HCT116 (cell line): ENCODE measurements around the gene ALPL. TPM values are rescaled to one million over a fixed set of nuclear protein-coding genes. Genes with fewer than 3 reads are reported as not detected.

Experiments used
- ATAC-seq: fragments of 200-7000 bp; cut with Tn5 transposase; 2 replicates; pipeline ENCODE4 v1.9.1; 2020; ENCODE audit warnings: mild to moderate bottlenecking, moderate library complexity
- BruUV-seq: library from RNA; stranded (reverse); fragments of 400-500 nt; replicated peaks from 2 replicates; lab custom pipeline; 2021; lab: Mats Ljungman, UMichigan
- CTCF ChIA-PET: fragments of 300-600 bp; sonication (Branson Sonifier 250); formaldehyde crosslinking; loops from one replicate; lab custom pipeline; 2021; ENCODE audit warnings: antibody characterized with exemption; lab: Charles Lee
- POLR2A ChIA-PET: fragments of 300-600, 350-600 bp; sonication (Branson Sonifier 250); formaldehyde crosslinking; loops from one replicate; lab custom pipeline; 2021; ENCODE audit warnings: antibody characterized with exemption; lab: Charles Lee
- RAD21 ChIA-PET, 2 experiments: fragments of 300-600 bp; sonication (Branson Sonifier 250); formaldehyde crosslinking; loops; one replicate each; lab custom pipeline; 2023; ENCODE audit warnings: low total read pairs in 2 of 2; ENCODE audit not compliant: uncharacterized antibody in 2 of 2, unreplicated experiment in 2 of 2, low non-redundant PET in 1 of 2; lab: Charles Lee
- DNase-seq: peaks from one replicate; pipeline ENCODE4 v3.0.0-alpha.2; 2010; ENCODE audit warnings: low read depth, low spot score
- H2AFZ ChIP-seq: fragments of 200-600 bp; shearing (Covaris generic), sonication (generic); 2 replicates; pipeline ENCODE4 v1.6.1; 2017; ENCODE audit warnings: low read depth, mixed run types, mixed read lengths, antibody characterized with exemption, low read length; ENCODE audit not compliant: poor library complexity, severe bottlenecking
- H3K27ac ChIP-seq: 2 replicates; pipeline ENCODE4 v1.5.1; 2012; ENCODE audit warnings: low read depth, low read length
- H3K27me3 ChIP-seq: fragments of 200-600 bp; sonication (generic); 2 replicates; pipeline ENCODE4 v1.6.1; 2016; ENCODE audit warnings: mixed run types, low read length, mixed read lengths; ENCODE audit not compliant: insufficient read depth
- H3K36me3 ChIP-seq, 2 experiments: fragments of 200-500 bp in 1 of 2; fragments of 200-600 bp in 1 of 2; sonication (Bioruptor generic) in 1 of 2; sonication (generic) in 1 of 2; 2 replicates each; pipeline versions ENCODE4 v1.5.1 to v1.6.1; 2014 to 2016; ENCODE audit warnings: low read length in 2 of 2, inconsistent platforms in 1 of 2, mixed read lengths in 1 of 2, mixed run types in 1 of 2; ENCODE audit not compliant: insufficient read depth in 2 of 2, control insufficient read depth in 1 of 2
- H3K4me1 ChIP-seq, 2 experiments: fragments of 200-600 bp in 1 of 2; sonication (generic) in 1 of 2; 2 replicates each; pipeline versions ENCODE4 v1.5.1 to v1.6.1; 2012 to 2017; ENCODE audit warnings: low read length in 2 of 2, inconsistent platforms in 1 of 2, mild to moderate bottlenecking in 1 of 2, mixed read lengths in 1 of 2, mixed run types in 1 of 2, moderate library complexity in 1 of 2; ENCODE audit not compliant: insufficient read depth in 2 of 2, control insufficient read depth in 1 of 2
- H3K4me2 ChIP-seq: fragments of 200-600 bp; sonication (generic); 2 replicates; pipeline ENCODE4 v1.6.1; 2017; ENCODE audit warnings: mixed run types, low read length, mixed read lengths
- H3K4me3 ChIP-seq, 2 experiments: fragments of 200-600 bp in 1 of 2; sonication (generic) in 1 of 2; replicated peaks in 1 of 2; 2 replicates each; pipeline ENCODE4 v1.5.1; 2011 to 2016; ENCODE audit warnings: low read length in 2 of 2, control low read depth in 1 of 2, low read depth in 1 of 2, mild to moderate bottlenecking in 1 of 2, mixed read lengths in 1 of 2, mixed run types in 1 of 2
- H3K79me2 ChIP-seq: fragments of 200-600 bp; sonication (generic); 2 replicates; pipeline ENCODE4 v1.6.1; 2017; ENCODE audit warnings: mild to moderate bottlenecking, mixed run types, low read length, moderate library complexity, mixed read lengths; ENCODE audit not compliant: insufficient read depth
- H3K9ac ChIP-seq: fragments of 200-600 bp; sonication (generic); 2 replicates; pipeline ENCODE4 v1.6.1; 2016; ENCODE audit warnings: low read length, mixed read lengths
- H3K9me2 ChIP-seq: fragments of 200-600 bp; sonication (generic), shearing (Covaris generic); 2 replicates; pipeline ENCODE4 v1.6.1; 2017; ENCODE audit warnings: mixed run types, mild to moderate bottlenecking, moderate library complexity; ENCODE audit not compliant: insufficient read depth
- H3K9me3 ChIP-seq, 2 experiments: fragments of 200-500 bp in 1 of 2; fragments of 200-600 bp in 1 of 2; sonication (Bioruptor generic) in 1 of 2; sonication (generic) in 1 of 2; 2 replicates each; pipeline ENCODE4 v1.6.1; 2014 to 2017; ENCODE audit warnings: low read length in 2 of 2, mixed read lengths in 2 of 2, inconsistent platforms in 1 of 2, low read depth in 1 of 2, mild to moderate bottlenecking in 1 of 2, mixed run types in 1 of 2, moderate library complexity in 1 of 2; ENCODE audit not compliant: control insufficient read depth in 1 of 2, insufficient read depth in 1 of 2
- H4K20me1 ChIP-seq: fragments of 200-600 bp; sonication (generic), shearing (Covaris generic); 2 replicates; pipeline ENCODE4 v1.6.1; 2017; ENCODE audit warnings: mixed run types, mild to moderate bottlenecking, moderate library complexity; ENCODE audit not compliant: insufficient read depth
- CBX3 ChIP-seq: IDR thresholded peaks from 2 replicates; pipeline ENCODE4 v1.6.1; 2012; ENCODE audit warnings: low read depth
- CEBPB ChIP-seq: IDR thresholded peaks from 2 replicates; pipeline ENCODE4 v1.6.1; 2012; ENCODE audit warnings: low read depth
- ELF1 ChIP-seq: IDR thresholded peaks from 2 replicates; pipeline ENCODE4 v1.6.1; 2012; ENCODE audit warnings: low read depth, borderline replicate concordance
- FOSL1 ChIP-seq: IDR thresholded peaks from 2 replicates; pipeline ENCODE4 v1.6.1; 2012; ENCODE audit warnings: low read depth
- JUND ChIP-seq: IDR thresholded peaks from 2 replicates; pipeline ENCODE4 v1.6.1; 2012
- RAD21 ChIP-seq: IDR thresholded peaks from 2 replicates; pipeline ENCODE4 v1.6.1; 2012; ENCODE audit warnings: low read depth, mild to moderate bottlenecking
- SRF ChIP-seq: IDR thresholded peaks from 2 replicates; pipeline ENCODE4 v1.6.1; 2012; ENCODE audit warnings: low read depth
- YY1 ChIP-seq: IDR thresholded peaks from 2 replicates; pipeline ENCODE4 v1.6.1; 2011; ENCODE audit warnings: low read length, low read depth, moderate library complexity, mild to moderate bottlenecking; ENCODE audit not compliant: insufficient replicate concordance; ENCODE audit errors: extremely low read depth
- ZFX ChIP-seq: fragments of 450-650 bp; IDR thresholded peaks from 2 replicates; pipeline ENCODE4 v1.6.1; 2017
- ZNF274 ChIP-seq: fragments of 200-500 bp; sonication (Bioruptor generic); IDR thresholded peaks from 2 replicates; pipeline ENCODE4 v1.6.1; 2014; ENCODE audit warnings: mild to moderate bottlenecking, low read depth, low read length, inconsistent platforms
- intact Hi-C: fragments of 100-400 bp; cut with micrococcal nuclease; formaldehyde crosslinking; loops from 2 replicates; pipeline ENCODE4 v1.10.0; 2022
- total RNA-seq: library from RNA; stranded (reverse); gene quantifications from one replicate; pipeline ENCODE4 v1.2.1, GENCODE V29; 2021; ENCODE audit not compliant: unreplicated experiment
- TF ChIP-seq, protein P1 (sequence below): IDR thresholded peaks from 2 replicates; pipeline ENCODE4 v1.6.1; 2012; ENCODE audit warnings: low read depth
- TF ChIP-seq, protein P2 (sequence below): IDR thresholded peaks from 2 replicates; pipeline ENCODE4 v1.6.1; 2011; ENCODE audit warnings: mild to moderate bottlenecking, low read length, moderate library complexity; ENCODE audit not compliant: insufficient replicate concordance; ENCODE audit errors: extremely low read depth

ALPL gene
- total RNA-seq, 1 experiment from 2014 or later = 0.61 TPM

DNA sequence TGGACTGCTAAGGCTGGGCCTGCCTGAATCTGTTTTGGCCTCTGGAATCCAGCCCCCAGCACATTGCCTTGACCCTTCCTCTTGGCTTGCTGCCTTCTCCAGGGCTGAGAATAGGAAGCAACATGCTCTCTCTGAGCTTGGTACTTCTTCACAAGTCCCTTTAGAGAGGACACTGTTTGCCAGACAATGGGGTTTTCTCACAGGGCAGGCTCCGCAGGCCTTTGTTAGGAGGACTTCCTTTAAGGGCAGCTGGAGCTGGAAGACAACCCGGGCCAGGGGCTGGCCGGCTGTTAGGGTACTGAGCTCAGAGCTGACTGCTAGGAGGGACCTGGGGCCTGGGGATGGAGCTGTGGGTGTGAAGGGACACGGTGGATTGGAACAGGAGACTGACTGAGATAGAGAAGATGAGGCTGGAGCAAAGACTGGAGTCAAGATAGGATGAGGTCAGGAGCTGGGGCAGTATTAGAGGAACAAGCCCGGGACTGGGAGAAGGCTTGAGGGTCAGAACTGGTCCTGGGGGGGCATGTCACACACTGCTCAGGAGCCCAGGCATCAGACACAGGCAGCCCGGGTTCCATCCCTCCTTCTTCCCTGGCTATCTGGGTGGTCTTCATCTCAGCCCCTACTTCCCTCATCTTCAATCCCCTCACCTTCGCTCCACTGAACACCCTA is 5.4 kb upstream of the ALPL start:
- H3K4me2 ChIP-seq = no peak overlapping the region
- H3K27me3 ChIP-seq = no peaks in the 10 kb centered on the region
- DNase-seq = no peak
- TF ChIP-seq CEBPB = no peak
- TF ChIP-seq, protein P1, sequence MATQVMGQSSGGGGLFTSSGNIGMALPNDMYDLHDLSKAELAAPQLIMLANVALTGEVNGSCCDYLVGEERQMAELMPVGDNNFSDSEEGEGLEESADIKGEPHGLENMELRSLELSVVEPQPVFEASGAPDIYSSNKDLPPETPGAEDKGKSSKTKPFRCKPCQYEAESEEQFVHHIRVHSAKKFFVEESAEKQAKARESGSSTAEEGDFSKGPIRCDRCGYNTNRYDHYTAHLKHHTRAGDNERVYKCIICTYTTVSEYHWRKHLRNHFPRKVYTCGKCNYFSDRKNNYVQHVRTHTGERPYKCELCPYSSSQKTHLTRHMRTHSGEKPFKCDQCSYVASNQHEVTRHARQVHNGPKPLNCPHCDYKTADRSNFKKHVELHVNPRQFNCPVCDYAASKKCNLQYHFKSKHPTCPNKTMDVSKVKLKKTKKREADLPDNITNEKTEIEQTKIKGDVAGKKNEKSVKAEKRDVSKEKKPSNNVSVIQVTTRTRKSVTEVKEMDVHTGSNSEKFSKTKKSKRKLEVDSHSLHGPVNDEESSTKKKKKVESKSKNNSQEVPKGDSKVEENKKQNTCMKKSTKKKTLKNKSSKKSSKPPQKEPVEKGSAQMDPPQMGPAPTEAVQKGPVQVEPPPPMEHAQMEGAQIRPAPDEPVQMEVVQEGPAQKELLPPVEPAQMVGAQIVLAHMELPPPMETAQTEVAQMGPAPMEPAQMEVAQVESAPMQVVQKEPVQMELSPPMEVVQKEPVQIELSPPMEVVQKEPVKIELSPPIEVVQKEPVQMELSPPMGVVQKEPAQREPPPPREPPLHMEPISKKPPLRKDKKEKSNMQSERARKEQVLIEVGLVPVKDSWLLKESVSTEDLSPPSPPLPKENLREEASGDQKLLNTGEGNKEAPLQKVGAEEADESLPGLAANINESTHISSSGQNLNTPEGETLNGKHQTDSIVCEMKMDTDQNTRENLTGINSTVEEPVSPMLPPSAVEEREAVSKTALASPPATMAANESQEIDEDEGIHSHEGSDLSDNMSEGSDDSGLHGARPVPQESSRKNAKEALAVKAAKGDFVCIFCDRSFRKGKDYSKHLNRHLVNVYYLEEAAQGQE = no peak
- TF ChIP-seq ELF1 = no peak
- TF ChIP-seq YY1 = no peak
- TF ChIP-seq ZFX = no peak
- TF ChIP-seq JUND = no peak
- TF ChIP-seq, protein P2, sequence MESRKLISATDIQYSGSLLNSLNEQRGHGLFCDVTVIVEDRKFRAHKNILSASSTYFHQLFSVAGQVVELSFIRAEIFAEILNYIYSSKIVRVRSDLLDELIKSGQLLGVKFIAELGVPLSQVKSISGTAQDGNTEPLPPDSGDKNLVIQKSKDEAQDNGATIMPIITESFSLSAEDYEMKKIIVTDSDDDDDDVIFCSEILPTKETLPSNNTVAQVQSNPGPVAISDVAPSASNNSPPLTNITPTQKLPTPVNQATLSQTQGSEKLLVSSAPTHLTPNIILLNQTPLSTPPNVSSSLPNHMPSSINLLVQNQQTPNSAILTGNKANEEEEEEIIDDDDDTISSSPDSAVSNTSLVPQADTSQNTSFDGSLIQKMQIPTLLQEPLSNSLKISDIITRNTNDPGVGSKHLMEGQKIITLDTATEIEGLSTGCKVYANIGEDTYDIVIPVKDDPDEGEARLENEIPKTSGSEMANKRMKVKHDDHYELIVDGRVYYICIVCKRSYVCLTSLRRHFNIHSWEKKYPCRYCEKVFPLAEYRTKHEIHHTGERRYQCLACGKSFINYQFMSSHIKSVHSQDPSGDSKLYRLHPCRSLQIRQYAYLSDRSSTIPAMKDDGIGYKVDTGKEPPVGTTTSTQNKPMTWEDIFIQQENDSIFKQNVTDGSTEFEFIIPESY = no peak
- TF ChIP-seq SRF = no peak
- TF ChIP-seq RAD21 = no peak
- TF ChIP-seq CBX3 = no peak
- TF ChIP-seq FOSL1 = no peak
- no peak for TF ChIP-seq ZNF274
- no peaks in the 10 kb centered on the region for H3K9me2 ChIP-seq
- no peak overlapping the region for H3K4me3 ChIP-seq
- H4K20me1 ChIP-seq = no peaks in the 10 kb centered on the region
- H3K9ac ChIP-seq = no peak overlapping the region
- peaks cover 0 to 6% of the 10 kb centered on the region in 2 experiments; a peak in 1 of 4 replicates for H3K9me3 ChIP-seq
- BruUV-seq = no TSS peak
- intact Hi-C loops = no loop called here
- RAD21 ChIA-PET = no interaction called here
- no peaks in the 10 kb centered on the region for H3K36me3 ChIP-seq
- POLR2A ChIA-PET = no interaction called here
- no peak overlapping the region for H3K27ac ChIP-seq
- H2AFZ ChIP-seq = no peak overlapping the region
- CTCF ChIA-PET = interaction anchor here (1.2 kb wide), 1 partner anchor 135 kb away, joined by 3 read pairs; no protein-coding TSS in a partner anchor
- peaks cover 1 to 3% of the 10 kb centered on the region in 2 experiments; a peak in 3 of 4 replicates for H3K4me1 ChIP-seq
- no peaks in the 10 kb centered on the region for H3K79me2 ChIP-seq
- ATAC-seq = no peak
